Measurements from ENCODE around the gene SNX8.

DNA sequence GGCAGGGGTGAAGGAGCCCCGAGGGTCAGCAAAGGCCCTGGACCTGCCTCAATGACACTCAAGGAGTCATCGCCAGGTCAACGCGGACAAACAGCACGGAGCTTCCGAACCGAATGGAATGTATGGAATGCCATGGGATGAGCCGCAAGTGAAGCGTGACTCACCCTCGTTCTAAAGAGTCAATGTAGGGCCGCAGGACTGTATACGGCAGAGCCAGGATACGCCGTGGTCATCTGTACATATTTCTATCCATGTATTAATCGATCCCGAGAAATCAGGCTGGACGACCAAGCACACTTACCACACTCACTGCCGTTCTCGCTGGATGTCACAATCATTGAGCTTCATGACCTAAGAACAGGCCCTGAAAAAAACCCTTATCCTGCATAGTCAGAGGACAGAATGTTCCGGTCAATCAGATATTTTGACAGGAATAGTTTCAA, 4.3 kb downstream of the SNX8 start:
- TF ChIP-seq, protein P1, sequence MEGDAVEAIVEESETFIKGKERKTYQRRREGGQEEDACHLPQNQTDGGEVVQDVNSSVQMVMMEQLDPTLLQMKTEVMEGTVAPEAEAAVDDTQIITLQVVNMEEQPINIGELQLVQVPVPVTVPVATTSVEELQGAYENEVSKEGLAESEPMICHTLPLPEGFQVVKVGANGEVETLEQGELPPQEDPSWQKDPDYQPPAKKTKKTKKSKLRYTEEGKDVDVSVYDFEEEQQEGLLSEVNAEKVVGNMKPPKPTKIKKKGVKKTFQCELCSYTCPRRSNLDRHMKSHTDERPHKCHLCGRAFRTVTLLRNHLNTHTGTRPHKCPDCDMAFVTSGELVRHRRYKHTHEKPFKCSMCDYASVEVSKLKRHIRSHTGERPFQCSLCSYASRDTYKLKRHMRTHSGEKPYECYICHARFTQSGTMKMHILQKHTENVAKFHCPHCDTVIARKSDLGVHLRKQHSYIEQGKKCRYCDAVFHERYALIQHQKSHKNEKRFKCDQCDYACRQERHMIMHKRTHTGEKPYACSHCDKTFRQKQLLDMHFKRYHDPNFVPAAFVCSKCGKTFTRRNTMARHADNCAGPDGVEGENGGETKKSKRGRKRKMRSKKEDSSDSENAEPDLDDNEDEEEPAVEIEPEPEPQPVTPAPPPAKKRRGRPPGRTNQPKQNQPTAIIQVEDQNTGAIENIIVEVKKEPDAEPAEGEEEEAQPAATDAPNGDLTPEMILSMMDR (IDR thresholded peaks at IDR 0.05; ENCODE audit: poor library complexity) = no peak
- no peak for TF ChIP-seq EZH2 (IDR thresholded peaks at IDR 0.05; ENCODE audit: borderline replicate concordance)

Measured in hepatocyte (in vitro differentiated cells).